NCI-H2196 (cell line): ENCODE results near the gene WDR45.
A peak's percentile ranks its signal among the peaks of the same experiment; 100 is the strongest.
"Not testable (repeated sequence)": the region's sequence is repeated elsewhere in the genome, so short reads cannot be mapped to it uniquely, and the experiment has no call there.

Experiments
- DNase-seq: peaks from one replicate; lab custom pipeline; 2025; ENCODE audit not compliant: unreplicated experiment; lab: John Stamatoyannopoulos, UW

The WDR45 gene

GRCh38 chrX:49079489-49080428 is at the start of gene WDR45:
TSS of gene WDR45 (minus strand) at chrX:49079887. CDS start at chrX:49078095, 1,792 bp downstream.
- DNase-seq: peak; percentile 50

GRCh38 chrX:49129427-49129826 is 49.7 kb upstream of the WDR45 start:
- no peak for DNase-seq

GRCh38 chrX:49127742-49128258 is 48.1 kb upstream of the WDR45 start:
- DNase-seq: not testable (repeated sequence)

DNA sequence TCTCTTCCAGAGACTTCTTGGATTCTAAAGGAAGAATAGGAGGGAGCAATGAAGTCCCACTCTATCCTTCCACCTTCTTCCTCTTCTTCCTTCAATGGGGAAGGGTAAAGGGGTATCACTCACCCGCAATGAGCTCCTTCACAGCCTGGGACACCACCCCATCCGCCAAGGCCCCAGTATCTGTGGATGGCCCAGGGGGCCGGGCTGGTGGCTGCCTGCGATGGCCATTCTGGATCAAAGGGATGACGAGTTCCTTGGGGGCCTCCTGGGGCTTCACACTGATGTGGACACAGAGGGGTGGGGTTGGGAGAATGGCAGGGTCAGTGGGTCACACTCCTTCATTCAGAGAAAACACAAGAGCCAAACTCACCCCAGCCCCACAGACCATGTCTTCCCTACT is 42.8 kb upstream of the WDR45 start:
- no peak for DNase-seq

DNA sequence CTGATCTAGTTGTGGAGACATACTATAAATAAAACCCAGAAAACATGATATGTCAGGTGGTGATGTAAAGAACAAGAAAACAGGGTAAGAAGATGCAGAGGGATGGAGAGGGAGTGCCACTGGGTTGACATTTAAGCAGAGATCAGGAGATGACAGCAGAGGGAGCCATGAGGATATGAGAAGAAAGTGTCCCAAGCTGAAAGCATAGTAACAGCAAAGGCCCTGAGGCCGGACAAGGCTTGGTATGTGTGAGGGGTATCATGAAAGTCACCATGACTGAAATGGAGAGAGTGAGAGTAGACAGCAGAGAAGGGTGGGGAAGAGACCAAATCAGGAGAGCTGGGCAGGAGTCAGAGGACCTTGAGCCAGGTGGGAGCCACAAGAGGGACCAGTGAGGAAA is 40.4 kb upstream of the WDR45 start:
- DNase-seq: no peak

DNA sequence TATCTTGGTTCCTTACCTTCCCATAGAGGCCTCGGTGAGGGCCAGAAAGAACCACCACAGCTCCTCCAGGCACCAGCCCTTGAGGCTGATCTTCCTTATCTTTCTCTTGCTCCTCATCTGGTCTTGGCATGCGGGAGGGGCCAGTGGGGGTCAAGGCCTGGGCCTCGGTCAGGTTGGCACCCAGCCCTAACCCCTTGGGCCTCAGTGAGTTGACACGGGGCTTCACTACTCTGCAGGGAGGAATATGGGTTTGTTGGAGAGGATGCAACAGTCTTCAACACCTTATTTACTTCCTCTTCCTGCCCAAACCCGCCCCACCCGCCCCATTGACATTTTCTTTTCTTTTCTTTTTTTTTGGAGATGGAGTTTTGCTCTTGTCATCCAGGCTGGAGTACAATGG is 37.9 kb upstream of the WDR45 start:
- DNase-seq: no peak

DNA sequence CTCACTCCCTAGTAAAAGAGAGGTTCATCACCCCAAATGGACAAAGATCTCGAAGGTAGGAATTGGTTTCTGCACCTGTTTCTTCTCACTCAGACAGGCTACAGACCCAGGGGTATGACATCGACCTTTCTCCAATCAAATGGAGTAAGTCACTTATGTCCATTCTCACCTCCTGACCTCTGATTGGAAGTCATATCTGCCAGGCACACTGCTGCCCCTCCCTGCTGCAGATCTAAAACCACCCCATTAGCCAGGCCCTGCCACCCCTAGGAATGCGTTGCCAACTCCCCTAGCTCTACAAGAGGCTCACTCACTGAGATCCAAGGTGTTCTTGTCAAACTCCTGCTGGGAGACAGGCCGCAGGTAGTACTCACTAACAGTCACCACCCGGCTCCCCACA is 37.0 kb upstream of the WDR45 start:
- no peak for DNase-seq

GRCh38 chrX:49116076-49116475 is 36.4 kb upstream of the WDR45 start:
- DNase-seq: no peak

DNA sequence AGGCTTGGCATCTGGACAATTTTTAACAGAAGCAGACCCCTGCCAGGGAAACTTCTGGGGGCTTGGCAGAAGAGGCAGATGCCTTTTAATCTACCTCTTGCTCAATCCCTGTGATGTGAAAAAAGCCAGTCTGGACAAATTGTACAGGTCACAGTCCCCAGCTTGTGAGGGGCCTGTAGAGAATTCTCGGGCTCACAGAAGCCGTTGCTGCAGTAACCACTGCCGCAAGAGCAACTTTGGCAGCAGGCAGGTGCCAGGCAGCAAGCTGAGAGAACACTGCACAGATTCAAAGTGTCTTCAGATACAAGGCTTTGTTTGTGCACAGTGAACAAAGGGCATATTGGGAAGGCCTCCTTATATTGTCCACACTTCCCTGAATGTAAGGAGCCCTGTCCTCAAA is 32.1 kb upstream of the WDR45 start:
- DNase-seq: no peak

GRCh38 chrX:49110417-49110816 is 30.7 kb upstream of the WDR45 start:
- no peak for DNase-seq

GRCh38 chrX:49108641-49109040 is 29.0 kb upstream of the WDR45 start:
- no peak for DNase-seq

DNA sequence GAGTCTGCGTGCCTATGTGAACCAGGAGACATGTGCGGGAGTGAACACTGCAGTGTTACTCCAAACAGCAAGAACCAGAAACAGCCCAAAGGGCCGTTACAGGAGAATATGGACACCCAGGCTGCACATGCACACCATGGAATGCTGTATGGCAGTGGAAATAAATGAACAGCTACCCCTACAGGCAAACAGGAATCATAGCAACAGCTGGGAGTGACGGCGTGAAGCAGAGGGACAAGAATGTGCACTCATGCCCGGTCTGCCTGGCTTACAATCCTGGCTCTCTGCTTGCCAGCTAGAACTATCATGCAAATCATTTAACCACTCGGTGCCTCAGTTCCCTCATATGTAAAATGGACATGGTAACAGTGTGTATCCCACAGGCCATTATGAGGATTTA is 27.2 kb upstream of the WDR45 start:
- DNase-seq: no peak

- no peak for DNase-seq
These were observed 26.6 kb upstream of the WDR45 start for GRCh38 chrX:49106296-49106695.

GRCh38 chrX:49103637-49104036 is 23.9 kb upstream of the WDR45 start:
- no peak for DNase-seq

DNA sequence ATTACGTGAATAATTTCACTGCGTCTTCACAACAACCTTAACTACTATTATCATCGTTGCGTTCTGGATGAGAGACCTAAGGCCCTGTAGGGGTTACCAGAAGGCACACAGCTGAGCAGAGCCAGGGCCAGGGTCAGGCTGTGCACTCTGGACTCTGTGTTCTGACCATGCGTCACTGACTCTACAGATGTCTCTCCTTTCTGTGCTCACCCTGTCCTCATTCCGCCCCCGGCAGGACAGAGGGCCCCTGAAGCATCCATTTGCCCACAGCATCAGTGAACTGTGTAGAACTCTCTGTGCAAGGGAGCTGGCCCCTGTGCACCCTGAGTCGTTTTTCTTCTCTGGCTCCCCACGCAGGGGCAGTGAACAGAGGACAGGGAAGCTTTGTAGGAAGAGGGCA is 22.5 kb upstream of the WDR45 start:
- no peak for DNase-seq

- no peak for DNase-seq
These were observed 21.9 kb upstream of the WDR45 start for GRCh38 chrX:49101629-49101984.

DNA sequence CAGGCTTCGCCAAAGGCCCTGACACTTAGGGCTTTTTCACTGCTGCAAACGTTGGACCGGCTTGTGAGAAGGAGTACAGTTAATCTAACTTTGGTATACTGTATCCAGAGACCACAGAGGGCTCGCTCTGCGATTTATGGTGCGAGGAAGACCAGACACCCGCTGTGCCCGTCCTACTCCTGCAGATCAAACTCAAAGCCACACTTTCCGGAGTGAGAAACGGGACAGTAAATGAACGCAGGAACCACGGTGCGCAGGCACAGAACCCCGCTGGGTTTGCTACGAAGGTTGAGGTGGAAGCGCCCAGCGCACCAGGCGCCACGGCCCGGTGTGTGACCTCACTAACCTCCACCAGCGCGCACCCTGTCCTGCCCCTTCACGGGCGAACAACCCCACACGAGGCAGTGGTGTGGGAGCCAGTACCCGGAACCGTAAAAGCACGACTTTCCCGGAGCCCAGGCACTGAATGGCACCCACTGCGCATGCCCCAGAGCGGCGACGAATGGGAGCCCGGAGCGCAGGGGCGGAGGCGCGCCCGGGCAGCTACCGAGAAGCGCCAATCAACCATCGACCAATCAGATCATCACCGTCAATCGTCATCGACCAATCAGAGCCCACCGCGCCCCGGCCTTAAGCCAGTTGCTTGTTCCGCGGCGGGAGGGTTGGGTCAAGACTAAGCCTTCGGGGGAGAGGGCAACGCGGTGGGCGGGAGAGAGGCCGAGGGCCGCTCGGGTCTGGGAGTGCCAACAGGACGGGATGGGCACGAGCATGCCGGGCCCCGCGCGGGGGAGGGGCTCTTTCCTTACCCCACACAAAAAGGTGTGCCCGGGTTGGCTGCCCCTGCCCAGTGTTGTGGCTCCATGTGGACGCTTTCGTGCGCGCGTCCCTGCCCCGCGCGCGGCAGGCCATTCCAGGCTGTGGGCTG is 21.3 kb upstream of the WDR45 start:
- DNase-seq: peak; percentile 89

- DNase-seq: no peak
These were observed 16.7 kb upstream of the WDR45 start for GRCh38 chrX:49096419-49096818.

- DNase-seq: no peak
These were observed 9.9 kb upstream of the WDR45 start for GRCh38 chrX:49089553-49089952.

- DNase-seq: no peak
These were observed 2.7 kb upstream of the WDR45 start for GRCh38 chrX:49082271-49082871.

GRCh38 chrX:49077941-49078340 is 1.7 kb downstream of the WDR45 start:
- DNase-seq: no peak
